HCT116 (cell line): ENCODE measurements around the gene BIK. TPM values are rescaled to one million over a fixed set of nuclear protein-coding genes. Genes with fewer than 3 reads are reported as not detected.

ENCODE experiments used
- ATAC-seq: fragments of 200-7000 bp; cut with Tn5 transposase; 2 replicates; pipeline ENCODE4 v1.9.1; 2020; ENCODE audit warnings: mild to moderate bottlenecking, moderate library complexity
- BruUV-seq: library from RNA; stranded (reverse); fragments of 400-500 nt; replicated peaks from 2 replicates; lab custom pipeline; 2021; lab: Mats Ljungman, UMichigan
- CTCF ChIA-PET: fragments of 300-600 bp; sonication (Branson Sonifier 250); formaldehyde crosslinking; loops from one replicate; lab custom pipeline; 2021; ENCODE audit warnings: antibody characterized with exemption; lab: Charles Lee
- POLR2A ChIA-PET: fragments of 300-600, 350-600 bp; sonication (Branson Sonifier 250); formaldehyde crosslinking; loops from one replicate; lab custom pipeline; 2021; ENCODE audit warnings: antibody characterized with exemption; lab: Charles Lee
- RAD21 ChIA-PET, 2 experiments: fragments of 300-600 bp; sonication (Branson Sonifier 250); formaldehyde crosslinking; loops; one replicate each; lab custom pipeline; 2023; ENCODE audit warnings: low total read pairs in 2 of 2; ENCODE audit not compliant: uncharacterized antibody in 2 of 2, unreplicated experiment in 2 of 2, low non-redundant PET in 1 of 2; lab: Charles Lee
- DNase-seq: peaks from one replicate; pipeline ENCODE4 v3.0.0-alpha.2; 2010; ENCODE audit warnings: low read depth, low spot score
- H2AFZ ChIP-seq: fragments of 200-600 bp; shearing (Covaris generic), sonication (generic); 2 replicates; pipeline ENCODE4 v1.6.1; 2017; ENCODE audit warnings: low read depth, mixed run types, mixed read lengths, antibody characterized with exemption, low read length; ENCODE audit not compliant: poor library complexity, severe bottlenecking
- H3K27ac ChIP-seq: 2 replicates; pipeline ENCODE4 v1.5.1; 2012; ENCODE audit warnings: low read depth, low read length
- H3K27me3 ChIP-seq: fragments of 200-600 bp; sonication (generic); 2 replicates; pipeline ENCODE4 v1.6.1; 2016; ENCODE audit warnings: mixed run types, low read length, mixed read lengths; ENCODE audit not compliant: insufficient read depth
- H3K36me3 ChIP-seq, 2 experiments: fragments of 200-500 bp in 1 of 2; fragments of 200-600 bp in 1 of 2; sonication (Bioruptor generic) in 1 of 2; sonication (generic) in 1 of 2; 2 replicates each; pipeline versions ENCODE4 v1.5.1 to v1.6.1; 2014 to 2016; ENCODE audit warnings: low read length in 2 of 2, inconsistent platforms in 1 of 2, mixed read lengths in 1 of 2, mixed run types in 1 of 2; ENCODE audit not compliant: insufficient read depth in 2 of 2, control insufficient read depth in 1 of 2
- H3K4me1 ChIP-seq, 2 experiments: fragments of 200-600 bp in 1 of 2; sonication (generic) in 1 of 2; 2 replicates each; pipeline versions ENCODE4 v1.5.1 to v1.6.1; 2012 to 2017; ENCODE audit warnings: low read length in 2 of 2, inconsistent platforms in 1 of 2, mild to moderate bottlenecking in 1 of 2, mixed read lengths in 1 of 2, mixed run types in 1 of 2, moderate library complexity in 1 of 2; ENCODE audit not compliant: insufficient read depth in 2 of 2, control insufficient read depth in 1 of 2
- H3K4me2 ChIP-seq: fragments of 200-600 bp; sonication (generic); 2 replicates; pipeline ENCODE4 v1.6.1; 2017; ENCODE audit warnings: mixed run types, low read length, mixed read lengths
- H3K4me3 ChIP-seq, 2 experiments: fragments of 200-600 bp in 1 of 2; sonication (generic) in 1 of 2; replicated peaks in 1 of 2; 2 replicates each; pipeline ENCODE4 v1.5.1; 2011 to 2016; ENCODE audit warnings: low read length in 2 of 2, control low read depth in 1 of 2, low read depth in 1 of 2, mild to moderate bottlenecking in 1 of 2, mixed read lengths in 1 of 2, mixed run types in 1 of 2
- H3K79me2 ChIP-seq: fragments of 200-600 bp; sonication (generic); 2 replicates; pipeline ENCODE4 v1.6.1; 2017; ENCODE audit warnings: mild to moderate bottlenecking, mixed run types, low read length, moderate library complexity, mixed read lengths; ENCODE audit not compliant: insufficient read depth
- H3K9ac ChIP-seq: fragments of 200-600 bp; sonication (generic); 2 replicates; pipeline ENCODE4 v1.6.1; 2016; ENCODE audit warnings: low read length, mixed read lengths
- H3K9me2 ChIP-seq: fragments of 200-600 bp; sonication (generic), shearing (Covaris generic); 2 replicates; pipeline ENCODE4 v1.6.1; 2017; ENCODE audit warnings: mixed run types, mild to moderate bottlenecking, moderate library complexity; ENCODE audit not compliant: insufficient read depth
- H3K9me3 ChIP-seq, 2 experiments: fragments of 200-500 bp in 1 of 2; fragments of 200-600 bp in 1 of 2; sonication (Bioruptor generic) in 1 of 2; sonication (generic) in 1 of 2; 2 replicates each; pipeline ENCODE4 v1.6.1; 2014 to 2017; ENCODE audit warnings: low read length in 2 of 2, mixed read lengths in 2 of 2, inconsistent platforms in 1 of 2, low read depth in 1 of 2, mild to moderate bottlenecking in 1 of 2, mixed run types in 1 of 2, moderate library complexity in 1 of 2; ENCODE audit not compliant: control insufficient read depth in 1 of 2, insufficient read depth in 1 of 2
- H4K20me1 ChIP-seq: fragments of 200-600 bp; sonication (generic), shearing (Covaris generic); 2 replicates; pipeline ENCODE4 v1.6.1; 2017; ENCODE audit warnings: mixed run types, mild to moderate bottlenecking, moderate library complexity; ENCODE audit not compliant: insufficient read depth
- ATF3 ChIP-seq: IDR thresholded peaks from 2 replicates; pipeline ENCODE4 v1.6.1; 2012
- CTCF ChIP-seq, 3 experiments: fragments of 200-600 bp in 1 of 3; sonication (generic) in 1 of 3; IDR thresholded peaks in 2 of 3; conservative IDR thresholded peaks in 1 of 3; 2 replicates each; pipeline ENCODE4 v1.5.1; 2012 to 2017; ENCODE audit warnings: low read depth in 2 of 3, low read length in 2 of 3, antibody characterized with exemption in 1 of 3, borderline replicate concordance in 1 of 3, control low read depth in 1 of 3, mild to moderate bottlenecking in 1 of 3, mixed read lengths in 1 of 3, mixed run types in 1 of 3, moderate library complexity in 1 of 3; ENCODE audit not compliant: insufficient read depth in 1 of 3
- EGR1 ChIP-seq: IDR thresholded peaks from 2 replicates; pipeline ENCODE4 v1.6.1; 2012; ENCODE audit warnings: low read depth
- EZH2 ChIP-seq: fragments of 200-600 bp; sonication (generic); IDR thresholded peaks from 2 replicates; pipeline ENCODE4 v1.6.1; 2017; ENCODE audit warnings: antibody characterized with exemption, mixed run types
- EZH2phosphoT487 ChIP-seq: fragments of 200-600 bp; IDR thresholded peaks from 2 replicates; pipeline ENCODE4 v1.6.1; 2018; ENCODE audit warnings: antibody characterized with exemption, borderline replicate concordance
- FOSL1 ChIP-seq: IDR thresholded peaks from 2 replicates; pipeline ENCODE4 v1.6.1; 2012; ENCODE audit warnings: low read depth
- RAD21 ChIP-seq: IDR thresholded peaks from 2 replicates; pipeline ENCODE4 v1.6.1; 2012; ENCODE audit warnings: low read depth, mild to moderate bottlenecking
- SP1 ChIP-seq: IDR thresholded peaks from 2 replicates; pipeline ENCODE4 v1.6.1; 2012; ENCODE audit warnings: low read depth
- YY1 ChIP-seq: IDR thresholded peaks from 2 replicates; pipeline ENCODE4 v1.6.1; 2011; ENCODE audit warnings: low read length, low read depth, moderate library complexity, mild to moderate bottlenecking; ENCODE audit not compliant: insufficient replicate concordance; ENCODE audit errors: extremely low read depth
- ZBTB33 ChIP-seq: IDR thresholded peaks from 2 replicates; pipeline ENCODE4 v1.6.1; 2011; ENCODE audit warnings: mild to moderate bottlenecking, low read length, moderate library complexity; ENCODE audit not compliant: insufficient replicate concordance; ENCODE audit errors: extremely low read depth
- ZFX ChIP-seq: fragments of 450-650 bp; IDR thresholded peaks from 2 replicates; pipeline ENCODE4 v1.6.1; 2017
- intact Hi-C: fragments of 100-400 bp; cut with micrococcal nuclease; formaldehyde crosslinking; loops from 2 replicates; pipeline ENCODE4 v1.10.0; 2022
- total RNA-seq: library from RNA; stranded (reverse); gene quantifications from one replicate; pipeline ENCODE4 v1.2.1, GENCODE V29; 2021; ENCODE audit not compliant: unreplicated experiment

BIK gene
- total RNA-seq, 1 experiment from 2014 or later, result 31.0 TPM

- ATAC-seq (no peak), DNase-seq (no peak)
- no peak overlapping the region for H3K27ac ChIP-seq
- no peaks in the 10 kb centered on the region for H3K4me1 ChIP-seq
- RAD21 ChIA-PET, result no interaction called here
- H3K4me3 ChIP-seq, result no peak overlapping the region
- no TSS peak for BruUV-seq
- peaks cover 17 to 42% of the 10 kb centered on the region in 2 experiments; a peak in 3 of 4 replicates for H3K36me3 ChIP-seq
- no peaks in the 10 kb centered on the region for H3K27me3 ChIP-seq
- intact Hi-C loops, result no loop called here
- POLR2A ChIA-PET, result no interaction called here
- no peaks in the 10 kb centered on the region for H3K9me2 ChIP-seq
- no peaks in the 10 kb centered on the region for H3K9me3 ChIP-seq
- H3K9ac ChIP-seq, result no peak overlapping the region
- no peak overlapping the region for H2AFZ ChIP-seq
- no peak overlapping the region for H3K4me2 ChIP-seq
- TF ChIP-seq EGR1, result no peak
- no peak for TF ChIP-seq FOSL1
- TF ChIP-seq ATF3, result no peak
- no peak for TF ChIP-seq RAD21
- no peak for TF ChIP-seq ZBTB33
- no peak for TF ChIP-seq SP1
- TF ChIP-seq YY1, result no peak
- no peak for TF ChIP-seq CTCF (IDR thresholded peaks at IDR 0.05 in 2 of 3, conservative IDR thresholded peaks at IDR 0.05 in 1 of 3; ENCODE audit: borderline replicate concordance in 1 of 3, insufficient read depth in 1 of 3, low read depth in 2 of 3, low read length in 2 of 3)
- no peak for TF ChIP-seq EZH2
- no peak for TF ChIP-seq EZH2phosphoT487
- no peak for TF ChIP-seq ZFX
- no peaks in the 10 kb centered on the region for H3K79me2 ChIP-seq
- CTCF ChIA-PET, result no interaction called here
- H4K20me1 ChIP-seq, result no peaks in the 10 kb centered on the region
Measured at GRCh38 chr22:43171607-43172006, 61.1 kb downstream of the BIK start.
